CD4-positive, alpha-beta T cell treated with Interleukin-17A for 4 hours (primary cell): ENCODE data around the gene ACSM3.
A peak's percentile ranks its signal among the peaks of the same experiment; 100 is the strongest.

ENCODE experiments used
- DNase-seq: peaks from one replicate; pipeline ENCODE4 v3.0.0-alpha.2; 2020; ENCODE audit warnings: mixed read lengths

ACSM3 gene

DNA sequence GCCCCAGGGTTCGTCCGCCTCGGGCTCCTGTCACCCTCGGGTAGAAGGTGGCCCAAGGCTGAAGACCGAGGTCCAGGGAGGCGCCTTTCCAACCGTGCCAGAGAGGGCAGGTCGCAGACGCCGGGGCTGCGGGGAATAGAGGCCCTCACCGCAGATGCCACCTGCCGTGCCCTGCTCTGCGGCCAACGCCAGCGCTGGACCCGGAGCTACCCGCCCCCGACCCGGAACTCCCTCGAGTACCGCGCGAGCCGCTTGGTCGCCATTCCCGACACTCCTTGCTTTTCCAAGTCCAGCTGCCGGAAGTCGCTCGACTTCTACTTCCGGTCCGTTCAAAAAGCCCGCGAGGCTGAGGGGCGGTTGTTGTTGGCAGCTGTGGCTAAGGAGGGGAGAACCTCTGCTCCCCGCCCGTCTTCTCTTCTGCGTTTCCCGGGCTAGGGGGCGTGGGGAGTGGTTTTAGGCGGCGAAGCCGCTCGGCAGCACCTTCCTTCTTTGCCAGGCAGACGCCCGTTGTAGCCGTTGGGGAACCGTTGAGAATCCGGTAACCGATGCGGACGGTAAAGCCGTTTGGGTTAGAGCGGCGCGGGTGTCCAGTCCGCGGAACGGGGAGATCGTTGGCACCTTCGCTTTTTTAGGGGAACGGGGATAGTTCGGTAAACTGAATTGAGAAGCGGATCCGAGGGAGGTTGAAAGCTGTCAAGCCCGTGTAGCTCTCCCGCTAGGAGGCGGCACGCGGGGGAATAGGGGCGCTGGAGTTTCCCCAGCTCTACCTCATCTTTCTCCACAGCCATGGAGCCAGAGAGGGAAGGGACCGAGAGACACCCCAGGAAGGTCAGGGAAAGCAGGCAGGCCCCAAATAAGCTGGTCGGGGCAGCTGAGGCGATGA lies 42.6 kb downstream of the ACSM3 start, which contains the start of the genes ERI2 and REXO5:
Gene ERI2 (minus strand): TSS at position 305 of the 883 bp plus-strand sequence. CDS start 42 bp downstream, at position 263.
Gene REXO5 (plus strand): TSS at position 360 of the 883 bp plus-strand sequence. CDS start 427 bp downstream, at position 787.
- peak; percentile 75 for DNase-seq

DNA sequence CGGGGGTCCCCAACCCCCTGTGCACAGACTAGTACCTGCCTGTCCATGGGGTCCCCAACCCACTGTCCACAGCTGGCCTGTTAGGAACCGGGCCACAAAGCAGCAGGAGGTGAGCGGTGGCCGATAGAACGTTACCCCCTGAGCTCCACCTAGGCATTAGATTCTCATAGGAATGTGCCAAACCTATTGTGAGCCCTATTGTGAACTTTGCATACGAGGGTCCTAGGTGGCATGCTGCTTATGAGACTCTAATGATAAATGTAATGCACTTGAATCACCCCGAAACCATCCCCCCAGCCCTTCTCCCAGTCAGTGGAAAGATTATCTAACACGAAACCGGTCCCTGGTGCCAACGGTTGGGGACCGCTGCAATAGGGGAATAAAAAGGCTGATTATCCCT lies 44.0 kb downstream of the ACSM3 start:
- no peak for DNase-seq

DNA sequence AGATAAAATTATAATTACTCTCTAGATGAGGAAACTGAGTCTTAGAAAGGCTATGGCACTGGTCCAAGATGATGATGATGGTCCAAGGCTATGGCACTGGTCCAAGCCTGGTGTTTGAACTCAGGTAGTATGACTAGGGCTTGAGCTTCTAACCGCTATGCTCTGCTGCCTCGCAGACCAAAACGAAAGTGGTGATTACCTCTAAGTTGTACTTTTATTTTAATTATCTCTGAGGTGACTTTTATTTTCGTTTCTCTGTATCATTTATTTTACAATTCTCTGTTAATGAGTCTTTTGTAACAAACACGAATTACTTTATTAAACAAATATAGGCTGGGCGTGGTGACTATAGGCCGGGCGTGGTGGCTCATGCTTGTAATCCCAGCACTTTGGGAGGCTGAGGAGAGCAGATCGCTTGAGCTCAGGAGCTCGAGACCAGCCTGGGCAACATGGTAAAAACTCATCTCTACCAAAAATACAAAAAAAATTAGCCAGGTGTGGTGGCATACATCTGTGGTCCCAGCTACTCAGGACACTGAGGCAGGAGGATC lies 48.1 kb downstream of the ACSM3 start:
- no peak for DNase-seq

DNA sequence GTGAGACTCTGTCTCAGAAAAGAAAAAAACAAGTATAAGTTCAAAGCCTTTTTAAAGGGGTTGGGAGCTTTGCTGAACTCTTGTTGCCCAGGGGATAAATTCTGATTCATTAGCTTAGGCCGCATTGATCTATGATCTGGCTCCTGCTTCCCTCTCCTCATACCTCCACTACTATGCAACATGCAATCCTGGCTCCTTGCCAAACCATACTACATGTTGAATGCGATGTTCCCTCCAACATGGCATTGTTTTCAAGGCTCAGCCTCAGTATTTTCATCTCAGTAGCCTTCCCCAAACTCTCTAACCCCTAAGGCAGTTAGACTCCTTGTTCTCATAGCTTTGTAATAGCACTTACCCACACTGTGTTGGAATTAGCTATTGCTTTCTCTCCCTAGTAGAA lies 48.7 kb downstream of the ACSM3 start:
- no peak for DNase-seq

DNA sequence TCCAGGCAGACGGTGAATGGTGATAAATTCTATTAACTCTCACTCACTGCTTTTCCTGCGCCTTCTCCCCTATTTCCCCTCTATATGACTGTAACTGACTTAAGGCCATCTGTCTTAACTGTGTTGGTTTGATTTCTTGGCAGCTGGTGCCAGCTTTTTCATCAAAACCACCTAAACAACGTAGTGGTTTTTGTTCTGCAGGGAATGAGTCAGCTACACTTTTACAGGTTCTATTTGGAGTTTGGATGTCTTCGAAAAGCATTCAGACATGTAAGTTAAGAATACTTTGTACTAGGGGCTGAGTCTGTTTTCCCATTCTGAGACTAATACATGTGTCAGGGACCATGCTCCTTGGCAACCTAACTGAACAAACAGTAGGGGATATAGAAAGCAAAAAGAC lies 51.0 kb downstream of the ACSM3 start:
- DNase-seq: no peak

DNA sequence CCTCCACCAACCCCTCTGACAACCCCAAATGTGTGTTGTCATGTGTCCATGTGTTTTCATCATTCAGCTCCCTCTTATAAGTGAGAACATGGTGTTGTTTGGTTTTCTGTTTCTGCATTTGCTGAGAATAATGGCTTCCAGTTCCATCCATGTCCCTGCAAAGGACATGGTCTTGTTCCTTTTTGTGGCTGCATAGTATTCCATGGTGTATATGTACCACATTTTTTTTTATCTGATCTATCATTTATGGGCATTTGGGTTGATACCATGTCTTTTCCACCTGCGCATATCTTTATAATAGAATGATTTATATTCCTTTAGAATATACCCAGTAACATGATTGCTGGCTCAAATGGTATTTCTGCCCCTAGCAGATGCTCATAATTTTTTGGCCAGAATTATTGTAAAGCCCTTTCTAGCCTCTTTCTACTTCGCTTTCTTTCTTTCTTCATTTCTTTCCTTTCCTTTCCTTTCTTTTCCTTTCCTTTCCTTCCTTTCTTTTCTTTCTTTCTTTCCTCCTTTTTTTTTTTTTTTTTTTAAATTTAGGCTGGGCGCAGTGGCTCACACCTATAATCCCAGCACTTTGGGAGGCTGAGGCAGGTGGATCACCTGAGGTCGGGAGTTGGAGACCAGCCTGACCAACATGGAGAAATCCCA lies 55.2 kb downstream of the ACSM3 start:
- no peak for DNase-seq

DNA sequence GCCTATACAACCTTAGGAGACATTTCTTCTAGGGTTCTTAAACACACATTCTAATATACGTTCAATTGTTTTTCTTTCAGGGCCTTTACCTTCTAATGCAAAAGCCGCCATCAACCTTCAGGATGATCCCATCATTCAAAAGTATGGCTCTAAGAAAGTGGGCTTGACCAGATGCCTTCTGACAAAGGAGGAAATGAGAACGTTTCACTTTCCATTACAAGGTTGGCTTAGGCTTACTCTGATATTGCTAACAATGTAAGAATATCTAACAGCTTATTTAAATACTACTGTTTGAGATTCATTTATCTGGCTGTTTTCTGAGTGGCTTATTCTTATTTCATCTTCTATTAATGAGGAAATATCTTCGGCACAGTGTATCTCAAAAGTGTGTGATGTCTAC lies 57.9 kb downstream of the ACSM3 start:
- no peak for DNase-seq

DNA sequence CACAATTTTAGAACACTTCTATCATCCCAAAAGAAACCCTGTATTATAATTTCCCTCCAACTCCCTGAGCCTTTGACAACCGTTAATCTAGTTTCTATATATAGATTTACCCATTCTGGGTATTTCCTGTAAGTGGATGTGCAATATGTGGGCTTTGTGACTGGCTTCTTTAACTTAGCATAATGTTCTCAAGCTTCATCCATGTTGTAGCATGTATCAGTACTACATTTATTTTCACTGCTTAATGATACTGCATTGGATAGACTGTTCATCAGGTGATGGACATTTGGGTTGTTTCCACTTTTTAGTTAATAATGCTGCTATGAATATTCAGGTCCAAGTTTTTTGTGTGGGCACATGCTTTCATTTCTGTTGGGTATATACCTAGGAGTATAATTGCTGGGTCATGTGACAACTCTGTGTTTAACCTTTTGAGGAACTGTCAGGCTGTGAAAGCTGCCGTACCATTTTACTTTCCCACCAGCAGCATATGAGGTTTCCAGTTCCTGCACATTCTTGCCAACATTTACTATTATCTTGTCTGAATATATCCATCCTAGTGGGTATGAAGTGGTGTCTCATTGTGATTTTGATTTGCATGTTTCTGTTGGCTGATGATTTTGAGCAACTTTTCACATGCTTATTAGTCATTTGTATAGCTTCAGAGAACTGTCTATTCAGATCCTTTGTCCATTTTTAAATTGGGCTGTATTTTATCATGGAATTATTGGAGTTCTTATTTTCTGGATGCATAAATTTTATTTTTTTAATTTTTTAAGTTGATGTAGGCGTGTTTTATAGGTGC lies 58.9 kb downstream of the ACSM3 start:
- no peak for DNase-seq

DNA sequence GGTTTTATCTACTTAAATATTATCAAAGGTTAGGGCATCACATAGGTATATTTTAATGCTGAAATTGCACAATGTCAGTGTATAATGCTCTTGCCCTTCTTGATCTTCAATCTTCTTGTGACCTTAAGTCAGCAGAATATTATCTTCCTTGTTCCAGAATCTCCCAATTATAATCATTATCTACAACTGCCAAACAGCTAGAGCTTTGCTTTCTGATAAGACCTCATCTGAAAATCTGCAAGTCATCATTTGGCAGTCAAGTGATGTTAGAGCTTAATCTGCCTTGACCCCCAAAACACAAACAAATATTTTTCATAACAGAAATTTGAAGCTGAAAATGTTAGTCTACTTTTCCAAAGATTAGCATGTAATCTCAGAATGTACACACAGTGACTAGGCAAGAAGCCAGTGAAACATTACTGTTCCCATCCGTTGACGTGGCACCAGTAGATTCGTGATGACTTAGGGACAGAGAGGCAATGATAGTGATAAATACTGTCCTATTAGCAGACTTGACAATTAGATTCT lies 62.3 kb downstream of the ACSM3 start:
- DNase-seq: no peak

DNA sequence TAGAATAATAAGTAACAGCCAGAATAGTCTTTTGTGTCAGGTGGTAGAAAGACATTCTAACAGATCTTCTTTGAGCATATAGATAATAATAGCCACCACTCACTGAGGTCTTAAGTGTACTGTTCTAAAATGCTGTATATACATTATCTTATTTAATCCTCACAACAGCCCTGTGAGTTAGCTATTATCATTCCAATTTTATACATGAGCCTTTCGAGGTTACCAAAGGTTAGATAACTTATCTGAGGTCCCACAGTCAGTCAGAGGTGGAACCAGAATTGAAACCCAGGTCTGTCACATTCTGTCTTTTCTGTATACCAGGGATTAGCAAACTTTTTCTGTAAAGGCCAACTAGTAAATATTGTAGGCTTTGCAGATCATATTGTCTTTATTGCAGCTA lies 65.7 kb downstream of the ACSM3 start:
- no peak for DNase-seq

DNA sequence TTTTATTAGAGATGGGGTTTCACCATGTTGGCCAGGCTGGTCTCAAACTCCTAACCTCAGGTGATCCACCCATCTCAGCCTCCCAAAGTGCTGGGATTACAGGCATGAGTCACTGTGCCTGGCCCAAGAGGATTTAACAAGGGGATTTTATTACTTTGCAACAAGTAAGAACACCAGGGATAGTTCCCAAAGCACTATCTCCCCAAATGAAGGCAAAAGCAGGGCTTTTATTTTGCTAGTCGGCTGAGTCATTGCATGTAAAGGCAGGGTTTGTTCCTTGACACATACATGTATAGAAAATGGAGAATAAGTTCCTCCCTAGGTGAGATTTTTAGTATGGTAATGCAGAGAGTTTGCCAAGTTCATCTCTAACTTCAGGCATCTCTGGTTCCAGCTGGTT lies 66.6 kb downstream of the ACSM3 start:
- no peak for DNase-seq

DNA sequence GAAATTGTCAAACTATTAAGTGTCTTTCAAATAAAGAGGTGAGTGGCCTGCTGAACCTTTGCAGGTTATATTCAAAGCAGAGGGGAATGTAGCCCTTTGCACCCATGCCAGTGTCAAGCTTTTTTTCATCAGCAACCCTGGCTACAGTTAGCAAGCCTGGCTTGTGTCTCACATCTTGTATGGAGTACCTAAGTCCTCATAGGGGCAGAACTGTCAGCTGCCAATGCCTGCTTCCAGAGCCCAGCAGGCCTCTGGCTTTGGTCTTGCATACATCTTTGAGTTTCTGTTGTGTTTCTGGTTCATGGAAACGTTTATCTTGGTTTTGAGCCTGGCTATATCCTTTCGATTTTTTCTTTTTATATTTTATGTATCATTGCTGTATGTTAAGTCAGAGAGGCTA lies 69.3 kb downstream of the ACSM3 start:
- no peak for DNase-seq

DNA sequence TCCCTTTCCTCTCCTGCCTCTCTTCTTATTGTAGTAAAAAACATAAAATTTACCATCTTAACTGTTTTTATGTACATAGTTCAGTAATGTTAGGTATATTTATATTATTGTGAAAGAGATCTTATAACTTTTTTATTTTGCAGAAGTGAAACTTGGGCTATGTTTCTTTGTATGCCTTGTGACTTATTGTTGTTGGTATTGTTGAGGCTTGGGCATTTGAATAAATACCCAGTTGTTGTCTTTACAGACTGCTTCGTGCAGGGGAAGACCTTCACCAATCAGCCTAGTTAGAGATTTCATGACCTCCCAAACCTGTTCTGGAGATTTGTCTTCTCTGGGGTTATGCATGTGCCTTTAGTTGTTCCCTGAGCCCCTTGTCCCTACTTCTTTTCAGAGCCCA lies 74.4 kb downstream of the ACSM3 start:
- DNase-seq: no peak

DNA sequence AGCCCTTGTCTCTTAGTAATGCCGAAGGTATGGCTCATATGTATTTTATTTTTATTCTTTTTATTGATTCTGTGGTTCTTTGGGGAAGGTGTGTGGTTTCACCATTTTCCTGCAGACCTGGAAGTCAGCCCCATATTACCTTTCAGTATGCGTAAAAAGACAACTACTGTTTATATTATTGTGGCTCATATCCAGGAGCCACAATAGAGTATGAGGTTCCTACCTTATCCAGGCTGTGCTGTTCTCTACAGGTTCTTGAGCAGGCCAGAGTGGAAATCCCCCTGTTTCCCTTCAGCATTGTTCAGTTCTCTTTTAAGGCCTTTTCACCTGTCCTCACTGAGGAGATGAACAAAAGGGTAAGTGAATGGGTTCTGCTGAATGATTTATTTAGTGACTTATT lies 75.7 kb downstream of the ACSM3 start:
- no peak for DNase-seq

DNA sequence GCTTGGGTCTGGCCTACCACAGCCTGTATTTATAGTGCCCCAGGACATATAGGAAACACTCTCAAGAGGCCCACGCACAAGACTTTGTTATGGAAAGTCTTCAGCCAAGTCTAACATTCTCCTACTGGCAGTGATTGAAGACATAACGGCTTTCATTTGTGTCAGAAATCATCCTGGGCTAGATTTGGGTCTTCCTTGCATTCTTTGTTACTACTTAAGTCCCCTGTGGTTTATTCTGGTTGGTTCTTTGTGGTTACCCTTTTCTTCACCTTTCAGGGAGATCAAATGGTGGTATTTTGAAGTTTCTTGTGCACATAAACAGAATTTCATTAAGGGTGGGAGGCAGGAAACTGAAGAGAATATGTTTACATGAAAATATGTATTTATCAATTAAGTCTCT lies 80.2 kb downstream of the ACSM3 start:
- no peak for DNase-seq

DNA sequence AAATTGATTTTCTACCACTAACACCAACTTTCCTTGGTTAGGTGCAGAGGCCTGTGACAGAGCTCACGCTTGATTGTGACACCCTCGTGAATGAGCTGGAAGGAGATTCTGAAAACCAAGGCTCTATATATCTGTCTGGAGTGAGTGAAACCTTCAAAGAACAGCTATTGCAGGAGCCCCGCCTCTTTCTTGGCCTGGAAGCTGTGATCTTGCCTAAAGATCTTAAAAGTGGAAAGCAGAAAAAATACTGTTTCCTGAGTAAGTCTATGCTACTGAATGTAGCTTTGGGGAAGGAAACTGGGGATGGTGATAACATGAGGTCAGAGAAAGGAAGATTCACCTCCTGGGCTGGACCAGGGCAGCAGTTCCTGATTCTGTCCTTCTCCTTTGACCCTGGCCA lies 80.8 kb downstream of the ACSM3 start:
- peak; percentile 53 for DNase-seq

DNA sequence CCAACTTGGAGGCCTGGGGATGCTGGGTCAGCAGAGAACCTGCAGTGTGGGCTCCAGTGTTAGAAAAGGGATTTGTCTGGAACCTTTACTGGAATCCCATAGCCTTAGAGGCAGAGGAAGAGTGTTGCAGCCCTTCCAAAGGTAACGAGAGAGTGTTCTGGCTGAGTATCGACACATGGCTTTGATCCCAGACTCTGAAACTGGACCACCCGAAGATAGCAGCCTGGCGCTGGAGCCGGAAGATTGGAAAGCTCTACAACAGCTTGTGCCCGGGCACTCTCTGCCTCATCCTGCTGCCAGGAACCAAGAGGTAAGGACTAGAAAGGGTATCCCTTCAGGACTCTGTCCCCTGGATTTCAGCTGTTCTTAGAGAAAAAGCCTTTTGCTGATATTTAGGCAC lies 82.2 kb downstream of the ACSM3 start:
- no peak for DNase-seq

DNA sequence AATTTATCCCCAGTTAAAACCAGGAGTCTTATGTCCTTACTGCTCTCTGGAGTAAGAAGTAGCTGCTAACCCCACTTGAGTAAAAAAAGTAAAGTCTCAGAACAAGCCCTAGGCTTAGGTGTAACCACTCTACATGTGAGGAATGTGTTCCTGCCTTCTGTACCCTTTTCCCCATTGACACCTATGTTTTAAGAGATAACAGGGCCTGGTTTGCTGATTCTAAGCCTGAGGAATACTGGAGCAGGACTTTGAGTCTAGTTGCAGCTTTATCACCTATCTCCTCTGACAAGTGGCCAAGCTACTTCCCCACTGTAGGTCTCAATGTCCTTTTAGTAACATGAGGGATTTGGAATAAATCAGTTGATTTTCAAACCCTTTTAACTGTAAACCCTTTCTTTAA lies 82.7 kb downstream of the ACSM3 start:
- DNase-seq: no peak
